ENCODE results near the gene PDE4D.

The PDE4D gene

GRCh38 chr5:59798862-59799667, 94.5 kb downstream of the PDE4D start:
- no peaks in the 10 kb centered on the region for H3K36me3 ChIP-seq
- H3K4me3 ChIP-seq (ENCODE audit: low read depth, low read length) = no peak overlapping the region
- H3K27me3 ChIP-seq (ENCODE audit: insufficient read depth, low read depth, severe bottlenecking) = no peaks in the 10 kb centered on the region
- DNase-seq = no peak
- no peak overlapping the region for H3K27ac ChIP-seq
- no peaks in the 10 kb centered on the region for H3K9me3 ChIP-seq (ENCODE audit: severe bottlenecking)
- TF ChIP-seq, protein P1, sequence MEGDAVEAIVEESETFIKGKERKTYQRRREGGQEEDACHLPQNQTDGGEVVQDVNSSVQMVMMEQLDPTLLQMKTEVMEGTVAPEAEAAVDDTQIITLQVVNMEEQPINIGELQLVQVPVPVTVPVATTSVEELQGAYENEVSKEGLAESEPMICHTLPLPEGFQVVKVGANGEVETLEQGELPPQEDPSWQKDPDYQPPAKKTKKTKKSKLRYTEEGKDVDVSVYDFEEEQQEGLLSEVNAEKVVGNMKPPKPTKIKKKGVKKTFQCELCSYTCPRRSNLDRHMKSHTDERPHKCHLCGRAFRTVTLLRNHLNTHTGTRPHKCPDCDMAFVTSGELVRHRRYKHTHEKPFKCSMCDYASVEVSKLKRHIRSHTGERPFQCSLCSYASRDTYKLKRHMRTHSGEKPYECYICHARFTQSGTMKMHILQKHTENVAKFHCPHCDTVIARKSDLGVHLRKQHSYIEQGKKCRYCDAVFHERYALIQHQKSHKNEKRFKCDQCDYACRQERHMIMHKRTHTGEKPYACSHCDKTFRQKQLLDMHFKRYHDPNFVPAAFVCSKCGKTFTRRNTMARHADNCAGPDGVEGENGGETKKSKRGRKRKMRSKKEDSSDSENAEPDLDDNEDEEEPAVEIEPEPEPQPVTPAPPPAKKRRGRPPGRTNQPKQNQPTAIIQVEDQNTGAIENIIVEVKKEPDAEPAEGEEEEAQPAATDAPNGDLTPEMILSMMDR (IDR thresholded peaks at IDR 0.05; ENCODE audit: low read depth, low read length) = no peak

GRCh38 chr5:59795141-59795540, 98.4 kb downstream of the PDE4D start:
- H3K27me3 ChIP-seq (ENCODE audit: insufficient read depth, low read depth, severe bottlenecking) = no peaks in the 10 kb centered on the region
- H3K9me3 ChIP-seq (ENCODE audit: severe bottlenecking) = no peaks in the 10 kb centered on the region
- TF ChIP-seq, protein P1 (IDR thresholded peaks at IDR 0.05; ENCODE audit: low read depth, low read length) = no peak
- H3K4me3 ChIP-seq (ENCODE audit: low read depth, low read length) = no peak overlapping the region
- no peak overlapping the region for H3K27ac ChIP-seq
- DNase-seq = no peak
- no peaks in the 10 kb centered on the region for H3K36me3 ChIP-seq

- DNase-seq = no peak
- Histone ChIP-seq H3K27ac (no peak overlapping the region), H3K4me3 (ENCODE audit: low read depth, low read length) (no peak overlapping the region), H3K36me3 (no peaks in the 10 kb centered on the region), H3K27me3 (ENCODE audit: insufficient read depth, low read depth, severe bottlenecking) (no peaks in the 10 kb centered on the region), H3K9me3 (ENCODE audit: severe bottlenecking) (no peaks in the 10 kb centered on the region)
- TF ChIP-seq, protein P1 (IDR thresholded peaks at IDR 0.05; ENCODE audit: low read depth, low read length) = no peak
Measured at GRCh38 chr5:59792983-59793585, 100.4 kb downstream of the PDE4D start.

GRCh38 chr5:59791617-59792016, 101.9 kb downstream of the PDE4D start:
- H3K9me3 ChIP-seq (ENCODE audit: severe bottlenecking) = no peaks in the 10 kb centered on the region
- no peak overlapping the region for H3K27ac ChIP-seq
- no peaks in the 10 kb centered on the region for H3K27me3 ChIP-seq (ENCODE audit: insufficient read depth, low read depth, severe bottlenecking)
- DNase-seq = no peak
- H3K36me3 ChIP-seq = no peaks in the 10 kb centered on the region
- H3K4me3 ChIP-seq (ENCODE audit: low read depth, low read length) = no peak overlapping the region
- TF ChIP-seq, protein P1 (IDR thresholded peaks at IDR 0.05; ENCODE audit: low read depth, low read length) = no peak

DNA sequence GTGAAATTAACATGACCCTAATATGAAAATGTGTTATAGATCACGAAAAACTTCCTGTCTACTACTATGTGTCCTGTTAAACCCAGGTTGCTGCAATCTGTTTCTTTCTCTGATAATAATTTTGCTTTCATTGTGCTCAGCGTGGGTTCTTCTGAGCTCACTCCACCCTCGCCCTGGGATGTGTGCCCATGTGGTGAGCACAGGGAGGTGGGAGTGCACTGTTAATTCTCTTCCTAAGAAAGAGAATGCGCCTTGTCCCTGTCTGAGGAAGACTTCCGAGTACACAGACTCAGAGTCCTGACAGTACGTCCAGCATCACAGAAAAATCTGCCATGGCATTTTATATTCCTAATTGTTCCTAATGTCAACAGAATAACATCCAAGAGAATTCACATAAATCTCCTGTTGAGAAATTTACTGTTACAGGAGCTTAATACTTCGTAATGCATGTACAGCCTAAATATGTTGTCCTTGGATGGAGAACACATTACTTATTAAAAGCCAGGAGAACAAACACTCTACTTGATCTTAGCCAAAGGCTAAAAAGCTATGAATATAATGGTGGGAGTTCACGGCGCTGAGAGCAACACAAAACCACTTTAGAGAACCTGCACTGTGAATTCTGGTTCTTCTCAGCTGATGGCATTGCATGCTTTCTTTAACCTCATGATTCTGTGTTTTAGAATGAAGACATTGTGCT, 102.6 kb downstream of the PDE4D start:
- H3K4me3 ChIP-seq (ENCODE audit: low read depth, low read length) = no peak overlapping the region
- DNase-seq = no peak
- TF ChIP-seq, protein P1 (IDR thresholded peaks at IDR 0.05; ENCODE audit: low read depth, low read length) = no peak
- H3K36me3 ChIP-seq = no peaks in the 10 kb centered on the region
- no peak overlapping the region for H3K27ac ChIP-seq
- H3K9me3 ChIP-seq (ENCODE audit: severe bottlenecking) = no peaks in the 10 kb centered on the region
- no peaks in the 10 kb centered on the region for H3K27me3 ChIP-seq (ENCODE audit: insufficient read depth, low read depth, severe bottlenecking)
